ENCODE results near the gene CYB561. TPM values are rescaled to one million over a fixed set of nuclear protein-coding genes. Genes with fewer than 3 reads are reported as not detected.

Gene CYB561
- total RNA-seq, 1 donor from 2014 or later: 24.5 TPM

GRCh38 chr17:63487014-63487339 lies 40.9 kb upstream of the CYB561 start:
- DNase-seq (ENCODE audit: low read depth) (no peak), FAIRE-seq (no peak)
- Histone ChIP-seq H3K36me3 (ENCODE audit: control insufficient read depth, insufficient read depth, low read length) (no peaks in the 10 kb centered on the region), H3K27me3 (ENCODE audit: control insufficient read depth, insufficient read depth, low read length) (peaks cover 9% of the 10 kb centered on the region), H3K4me3 (ENCODE audit: low read depth, low read length) (no peak overlapping the region)
- TF ChIP-seq, protein P1, sequence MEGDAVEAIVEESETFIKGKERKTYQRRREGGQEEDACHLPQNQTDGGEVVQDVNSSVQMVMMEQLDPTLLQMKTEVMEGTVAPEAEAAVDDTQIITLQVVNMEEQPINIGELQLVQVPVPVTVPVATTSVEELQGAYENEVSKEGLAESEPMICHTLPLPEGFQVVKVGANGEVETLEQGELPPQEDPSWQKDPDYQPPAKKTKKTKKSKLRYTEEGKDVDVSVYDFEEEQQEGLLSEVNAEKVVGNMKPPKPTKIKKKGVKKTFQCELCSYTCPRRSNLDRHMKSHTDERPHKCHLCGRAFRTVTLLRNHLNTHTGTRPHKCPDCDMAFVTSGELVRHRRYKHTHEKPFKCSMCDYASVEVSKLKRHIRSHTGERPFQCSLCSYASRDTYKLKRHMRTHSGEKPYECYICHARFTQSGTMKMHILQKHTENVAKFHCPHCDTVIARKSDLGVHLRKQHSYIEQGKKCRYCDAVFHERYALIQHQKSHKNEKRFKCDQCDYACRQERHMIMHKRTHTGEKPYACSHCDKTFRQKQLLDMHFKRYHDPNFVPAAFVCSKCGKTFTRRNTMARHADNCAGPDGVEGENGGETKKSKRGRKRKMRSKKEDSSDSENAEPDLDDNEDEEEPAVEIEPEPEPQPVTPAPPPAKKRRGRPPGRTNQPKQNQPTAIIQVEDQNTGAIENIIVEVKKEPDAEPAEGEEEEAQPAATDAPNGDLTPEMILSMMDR (IDR thresholded peaks at IDR 0.05; ENCODE audit: insufficient read depth, low read length, severe bottlenecking): no peak

DNA sequence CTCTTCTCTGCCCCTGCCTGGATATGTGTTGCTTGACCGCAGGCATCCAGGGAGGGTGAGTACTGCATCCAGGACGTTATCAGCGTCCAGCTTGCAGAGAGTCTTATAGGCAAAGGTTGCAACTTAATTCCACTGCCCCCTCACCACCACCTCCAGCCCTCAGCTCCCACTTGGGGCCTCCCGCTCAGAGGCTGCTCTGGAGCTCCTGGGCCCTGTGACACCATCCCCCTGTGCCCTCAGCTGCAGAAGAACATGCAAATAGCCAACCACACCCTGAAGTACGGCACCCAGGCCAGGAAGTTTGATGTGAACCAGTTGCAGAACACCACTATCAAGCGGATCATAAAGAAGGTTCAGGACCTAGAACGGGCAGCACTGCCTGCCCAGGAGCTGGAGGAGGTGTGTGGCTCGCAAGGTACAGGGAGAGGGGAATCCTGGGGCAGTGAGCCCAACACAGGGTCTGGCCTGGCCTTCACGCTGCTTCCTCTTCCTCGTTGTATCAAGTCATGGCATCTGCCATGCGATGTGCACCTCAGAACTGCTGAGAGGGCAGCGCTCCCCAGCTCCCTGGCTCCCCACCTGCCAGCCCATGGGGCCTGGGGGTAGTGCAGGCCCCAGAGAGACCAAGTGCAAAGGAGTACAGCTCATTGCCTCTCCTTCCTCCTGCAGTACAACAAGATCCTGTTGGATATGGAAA lies 40.4 kb upstream of the CYB561 start:
- peaks cover 7% of the 10 kb centered on the region for H3K27me3 ChIP-seq (ENCODE audit: control insufficient read depth, insufficient read depth, low read length)
- DNase-seq (ENCODE audit: low read depth) (no peak), FAIRE-seq (no peak)
- no peak overlapping the region for H3K4me3 ChIP-seq (ENCODE audit: low read depth, low read length)
- no peaks in the 10 kb centered on the region for H3K36me3 ChIP-seq (ENCODE audit: control insufficient read depth, insufficient read depth, low read length)
- TF ChIP-seq, protein P1 (IDR thresholded peaks at IDR 0.05; ENCODE audit: insufficient read depth, low read length, severe bottlenecking): no peak

DNA sequence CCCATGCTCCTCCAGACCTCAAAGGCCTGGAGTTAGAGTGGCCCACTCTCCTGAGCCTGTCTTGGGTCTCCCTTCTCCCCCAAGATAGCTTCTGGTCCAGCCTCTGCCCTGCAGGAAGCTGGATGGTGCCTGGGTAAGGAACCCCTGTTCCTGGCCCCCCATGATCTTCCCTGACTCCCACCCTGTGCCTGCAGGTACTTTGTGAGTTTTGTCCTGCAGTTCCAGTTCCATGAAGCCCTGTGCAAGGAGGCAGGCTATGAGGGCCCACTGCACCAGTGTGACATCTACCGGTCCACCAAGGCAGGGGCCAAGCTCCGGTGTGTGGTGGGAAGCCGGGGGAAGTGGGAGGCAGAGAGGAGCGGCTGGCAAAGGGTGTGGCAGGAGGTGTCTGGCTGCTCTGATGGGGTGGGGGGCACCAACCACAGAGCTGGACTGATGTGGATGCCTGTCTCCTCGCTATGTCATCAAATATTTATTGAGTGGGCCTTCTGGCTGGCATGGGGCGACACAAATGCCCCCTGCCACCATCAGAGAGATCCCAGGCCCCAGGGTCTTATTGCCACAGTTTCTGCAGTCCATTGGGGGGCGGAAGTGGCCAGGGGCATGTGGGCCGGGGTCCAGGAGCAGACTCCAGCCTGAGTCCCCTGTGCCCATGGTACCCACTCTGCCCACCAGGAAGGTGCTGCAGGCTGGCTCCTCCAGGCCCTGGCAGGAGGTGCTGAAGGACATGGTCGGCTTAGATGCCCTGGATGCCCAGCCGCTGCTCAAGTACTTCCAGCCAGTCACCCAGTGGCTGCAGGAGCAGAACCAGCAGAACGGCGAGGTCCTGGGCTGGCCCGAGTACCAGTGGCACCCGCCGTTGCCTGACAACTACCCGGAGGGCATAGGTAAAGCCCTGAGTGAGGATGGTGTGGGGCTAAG lies 37.8 kb upstream of the CYB561 start:
- no peaks in the 10 kb centered on the region for H3K36me3 ChIP-seq (ENCODE audit: control insufficient read depth, insufficient read depth, low read length)
- DNase-seq (ENCODE audit: low read depth) (no peak), FAIRE-seq (no peak)
- H3K4me3 ChIP-seq (ENCODE audit: low read depth, low read length): no peak overlapping the region
- TF ChIP-seq, protein P1 (IDR thresholded peaks at IDR 0.05; ENCODE audit: insufficient read depth, low read length, severe bottlenecking): no peak
- H3K27me3 ChIP-seq (ENCODE audit: control insufficient read depth, insufficient read depth, low read length): peaks cover 2% of the 10 kb centered on the region

DNA sequence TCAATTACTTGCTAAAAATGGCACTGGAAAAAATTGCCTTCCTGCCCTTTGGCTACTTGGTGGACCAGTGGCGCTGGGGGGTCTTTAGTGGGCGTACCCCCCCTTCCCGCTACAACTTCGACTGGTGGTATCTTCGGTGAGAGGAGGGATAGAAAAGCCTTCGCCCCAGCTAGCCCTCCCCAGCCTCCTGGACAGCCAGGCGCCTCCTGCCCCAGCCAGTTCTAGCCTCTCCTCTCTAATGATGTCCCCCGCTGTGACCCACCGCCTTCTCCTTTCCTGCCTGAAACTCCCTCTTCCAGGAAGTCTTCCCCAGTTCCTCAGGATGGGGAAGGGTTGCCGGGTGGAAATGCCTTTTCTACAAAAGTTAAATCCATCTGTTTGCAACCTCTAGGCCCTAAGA lies 36.9 kb upstream of the CYB561 start:
- FAIRE-seq (no peak), DNase-seq (ENCODE audit: low read depth) (no peak)
- H3K36me3 ChIP-seq (ENCODE audit: control insufficient read depth, insufficient read depth, low read length): no peaks in the 10 kb centered on the region
- no peak overlapping the region for H3K4me3 ChIP-seq (ENCODE audit: low read depth, low read length)
- peaks cover 2% of the 10 kb centered on the region for H3K27me3 ChIP-seq (ENCODE audit: control insufficient read depth, insufficient read depth, low read length)
- TF ChIP-seq, protein P1 (IDR thresholded peaks at IDR 0.05; ENCODE audit: insufficient read depth, low read length, severe bottlenecking): no peak

- TF ChIP-seq, protein P1 (IDR thresholded peaks at IDR 0.05; ENCODE audit: insufficient read depth, low read length, severe bottlenecking): no peak
- H3K4me3 ChIP-seq (ENCODE audit: low read depth, low read length): no peak overlapping the region
- peaks cover 2% of the 10 kb centered on the region for H3K27me3 ChIP-seq (ENCODE audit: control insufficient read depth, insufficient read depth, low read length)
- no peak for FAIRE-seq
- H3K36me3 ChIP-seq (ENCODE audit: control insufficient read depth, insufficient read depth, low read length): no peaks in the 10 kb centered on the region
- no peak for DNase-seq (ENCODE audit: low read depth)
Observed at GRCh38 chr17:63482509-63482908, 36.4 kb upstream of the CYB561 start.

Data from bronchial epithelial cell (primary cell).